Umbilical cord (tissue), 2 donors: Measurements from ENCODE around the gene SNCA. TPM values are rescaled to one million over a fixed set of nuclear protein-coding genes. Genes with fewer than 3 reads are reported as not detected.

Experiments used
- DNase-seq: peaks from one replicate; pipeline ENCODE4 v3.0.0-alpha.2; 2015; ENCODE audit warnings: low spot score
- total RNA-seq: library from RNA; depleted of rRNA; stranded (reverse); fragments of >200 nt; gene quantifications from one replicate; pipeline ENCODE4 v1.2.3, GENCODE V29; 2014; ENCODE audit warnings: low replicate concordance; ENCODE audit not compliant: insufficient read depth

SNCA gene
- total RNA-seq, result 86.4 TPM

GRCh38 chr4:89836897-89837384, at the start of gene SNCA:
Gene SNCA, minus strand, starts transcription at chr4:89837161. Its CDS starts 1,494 bp downstream, at chr4:89835667.
- peak; percentile 85 for DNase-seq

GRCh38 chr4:89879215-89879614, 42.3 kb upstream of the SNCA start:
- no peak for DNase-seq

GRCh38 chr4:89878611-89879010, 41.6 kb upstream of the SNCA start:
- no peak for DNase-seq

GRCh38 chr4:89876548-89876947, 39.6 kb upstream of the SNCA start:
- DNase-seq, result no peak

- DNase-seq, result no peak
These were observed 34.2 kb upstream of the SNCA start for GRCh38 chr4:89871211-89871610.

- no peak for DNase-seq
These were observed 32.1 kb upstream of the SNCA start for GRCh38 chr4:89868999-89869589.

GRCh38 chr4:89868276-89868675, 31.3 kb upstream of the SNCA start:
- no peak for DNase-seq

GRCh38 chr4:89863533-89863932, 26.6 kb upstream of the SNCA start:
- DNase-seq, result no peak

- no peak for DNase-seq
These were observed 24.0 kb upstream of the SNCA start for GRCh38 chr4:89860971-89861370.

- DNase-seq, result no peak
These were observed 18.3 kb upstream of the SNCA start for GRCh38 chr4:89855236-89855635.

GRCh38 chr4:89847571-89848325, 10.8 kb upstream of the SNCA start:
- peak; percentile 9 for DNase-seq

- DNase-seq, result no peak
These were observed 2.6 kb upstream of the SNCA start for GRCh38 chr4:89839558-89839957.

GRCh38 chr4:89837993-89838390, 1.0 kb upstream of the SNCA start:
- DNase-seq, result peak; percentile 30

- DNase-seq, result peak; percentile 51
These were observed 528 bp upstream of the SNCA start for GRCh38 chr4:89837385-89837992.

GRCh38 chr4:89836031-89836745, 773 bp downstream of the SNCA start:
- DNase-seq, result no peak

GRCh38 chr4:89835413-89835812, 1.5 kb downstream of the SNCA start:
- no peak for DNase-seq

GRCh38 chr4:89834486-89835209, 2.3 kb downstream of the SNCA start:
- DNase-seq, result no peak

- DNase-seq, result peak; percentile 54
These were observed 7.4 kb downstream of the SNCA start for GRCh38 chr4:89829470-89830138.

- peak; percentile 17 for DNase-seq
These were observed 13.5 kb downstream of the SNCA start for GRCh38 chr4:89823416-89823815.

- DNase-seq, result no peak
These were observed 15.3 kb downstream of the SNCA start for GRCh38 chr4:89821612-89822011.

GRCh38 chr4:89820010-89820409, 17.0 kb downstream of the SNCA start:
- DNase-seq, result no peak
